Measurements from ENCODE around the gene ROCK2.
"Not testable (repeated sequence)": the region's sequence is repeated elsewhere in the genome, so short reads cannot be mapped to it uniquely, and the experiment has no call there.

The ROCK2 gene

GRCh38 chr2:11263177-11263576, 81.3 kb downstream of the ROCK2 start:
- no peak for DNase-seq

DNA sequence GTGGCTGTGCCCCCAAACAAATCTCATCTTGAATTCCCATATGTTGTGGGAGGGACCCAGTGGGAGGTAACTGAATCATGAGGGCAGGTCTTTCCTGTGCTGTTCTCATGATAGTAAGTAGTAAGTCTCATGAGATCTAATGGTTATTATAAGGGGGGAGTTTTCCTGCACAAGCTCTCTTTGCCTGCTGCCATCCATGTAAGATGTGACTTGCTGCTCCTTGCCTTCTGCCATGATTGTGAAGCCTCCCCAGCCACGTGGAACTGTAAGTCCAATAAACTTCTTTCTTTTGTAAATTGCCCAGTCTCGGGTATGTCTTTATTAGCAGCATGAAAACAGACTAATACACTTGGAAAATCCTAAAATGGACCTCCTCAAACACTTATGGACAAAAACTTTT, 82.0 kb downstream of the ROCK2 start:
- not testable (repeated sequence) for DNase-seq

GRCh38 chr2:11261564-11261963, 82.9 kb downstream of the ROCK2 start:
- not testable (repeated sequence) for DNase-seq

GRCh38 chr2:11260979-11261378, 83.5 kb downstream of the ROCK2 start:
- DNase-seq, result no peak

DNA sequence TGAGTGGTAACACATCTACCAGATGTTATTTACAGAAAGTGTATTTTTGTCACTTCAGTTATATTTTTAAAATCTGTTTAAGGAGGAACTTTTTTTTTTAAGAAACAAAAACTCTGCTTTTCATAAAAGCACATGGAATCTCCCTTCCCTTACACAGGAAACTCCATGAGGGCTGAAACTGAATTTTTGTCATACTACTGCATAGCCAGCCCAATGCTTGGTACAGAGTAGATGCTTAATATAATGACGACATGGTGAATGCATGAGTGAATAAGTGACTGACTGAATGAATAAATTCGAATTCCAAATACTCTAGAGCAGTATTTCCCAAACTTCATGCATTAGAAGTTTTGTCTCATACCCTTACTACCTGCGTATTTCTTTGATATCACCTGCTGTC, 86.5 kb downstream of the ROCK2 start:
- DNase-seq, result peak; percentile 28

DNA sequence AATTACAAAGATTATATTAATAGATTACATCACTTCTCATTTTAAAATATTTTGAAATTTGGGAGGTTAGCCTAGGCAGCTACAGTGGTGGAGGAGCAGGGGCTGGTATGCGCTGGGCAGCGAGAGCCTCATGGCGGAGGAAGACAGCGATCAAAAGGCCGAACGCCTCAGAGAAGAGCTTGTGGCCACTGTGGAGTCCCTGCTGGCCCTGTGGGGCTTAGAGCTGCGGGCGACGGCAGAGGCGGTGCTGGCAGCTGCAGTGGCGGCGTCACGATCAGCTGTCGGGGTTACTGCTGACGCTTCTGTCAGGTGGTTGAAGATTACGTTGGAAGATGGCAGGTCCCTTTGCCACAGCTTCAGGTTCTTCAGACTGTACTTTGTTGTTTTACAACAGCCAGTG, 87.4 kb downstream of the ROCK2 start:
- no peak for DNase-seq

DNA sequence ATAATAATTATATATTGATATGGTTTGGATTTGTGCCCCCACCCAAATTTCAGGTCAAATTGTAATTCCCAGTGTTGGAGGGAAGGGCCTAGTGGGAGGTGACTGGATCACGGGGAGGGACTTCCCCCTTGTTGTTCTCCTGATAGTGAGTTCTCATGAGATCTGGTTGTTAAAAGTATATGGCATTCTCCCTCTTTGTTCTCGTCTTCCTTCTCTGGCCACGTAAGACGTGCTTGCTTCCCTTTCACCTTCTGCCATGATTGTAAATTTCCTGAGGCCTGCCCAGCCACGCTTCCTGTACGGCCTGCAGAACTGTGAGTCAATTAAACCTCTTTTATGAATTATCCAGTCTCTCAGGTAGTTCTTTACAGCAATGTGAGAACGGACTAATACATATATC, 88.3 kb downstream of the ROCK2 start:
- DNase-seq, result no peak

GRCh38 chr2:11254100-11254536, 90.3 kb downstream of the ROCK2 start:
- DNase-seq, result no peak

DNA sequence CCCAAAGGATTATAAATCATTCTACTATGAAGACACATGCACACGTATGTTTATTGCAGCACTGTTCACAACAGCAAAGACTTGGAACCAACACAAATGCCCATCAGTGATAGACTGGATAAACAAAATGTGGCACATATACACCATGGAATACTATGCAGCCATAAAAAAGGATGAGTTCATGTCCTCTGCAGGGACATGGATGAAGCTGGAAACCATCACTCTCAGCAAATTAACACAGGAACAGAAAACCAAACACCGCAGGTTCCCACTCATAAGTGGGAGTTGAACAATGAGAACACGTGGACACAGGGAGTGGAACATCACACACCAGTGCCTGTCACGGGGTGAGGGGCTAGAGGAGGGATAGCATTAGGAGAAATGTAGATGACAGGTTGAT, 92.0 kb downstream of the ROCK2 start:
- not testable (repeated sequence) for DNase-seq

DNA sequence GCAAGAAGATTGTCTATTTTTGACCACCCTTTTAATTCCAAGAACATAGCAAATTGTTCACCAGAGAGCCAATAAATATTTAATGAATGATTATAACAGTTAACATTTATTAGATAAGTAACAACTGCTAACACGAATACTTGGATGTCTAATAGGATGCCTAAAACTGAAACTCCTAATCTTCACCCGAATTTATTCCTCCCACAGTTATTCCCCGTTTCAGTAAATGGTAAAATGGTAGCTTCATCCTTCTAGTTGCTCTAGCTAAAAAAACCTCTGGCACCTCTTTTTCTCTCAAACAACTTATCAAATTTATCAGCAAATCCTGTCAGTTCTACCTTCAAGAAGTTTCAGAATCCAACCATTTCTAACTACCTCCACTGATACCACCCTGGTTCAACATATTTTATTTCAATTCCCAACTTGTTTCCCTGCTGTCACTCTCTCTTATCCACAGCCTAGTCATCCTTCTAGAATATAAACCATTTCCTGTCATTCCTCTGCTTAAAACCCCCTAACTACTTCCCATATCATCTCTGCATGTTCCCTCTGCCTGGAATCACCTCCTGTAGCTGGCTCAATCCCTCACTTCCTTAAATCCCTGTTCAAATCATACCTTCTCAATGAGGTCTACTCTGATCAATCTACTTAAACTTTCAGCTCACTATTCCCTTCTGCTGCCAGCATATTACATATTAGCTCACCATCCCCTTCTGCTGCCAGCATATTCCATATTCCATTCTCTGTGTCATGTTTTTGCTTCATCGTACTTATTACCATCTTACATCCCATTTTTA, 93.8 kb downstream of the ROCK2 start:
- DNase-seq, result peak; percentile 35

- no peak for DNase-seq
Observed at GRCh38 chr2:11245322-11245721, 99.1 kb downstream of the ROCK2 start.

- no peak for DNase-seq
Observed at GRCh38 chr2:11244091-11244826, 100.2 kb downstream of the ROCK2 start.

- no peak for DNase-seq
Observed at GRCh38 chr2:11243512-11243911, 100.9 kb downstream of the ROCK2 start.

- no peak for DNase-seq
Observed at GRCh38 chr2:11242542-11243174, 101.8 kb downstream of the ROCK2 start.

DNA sequence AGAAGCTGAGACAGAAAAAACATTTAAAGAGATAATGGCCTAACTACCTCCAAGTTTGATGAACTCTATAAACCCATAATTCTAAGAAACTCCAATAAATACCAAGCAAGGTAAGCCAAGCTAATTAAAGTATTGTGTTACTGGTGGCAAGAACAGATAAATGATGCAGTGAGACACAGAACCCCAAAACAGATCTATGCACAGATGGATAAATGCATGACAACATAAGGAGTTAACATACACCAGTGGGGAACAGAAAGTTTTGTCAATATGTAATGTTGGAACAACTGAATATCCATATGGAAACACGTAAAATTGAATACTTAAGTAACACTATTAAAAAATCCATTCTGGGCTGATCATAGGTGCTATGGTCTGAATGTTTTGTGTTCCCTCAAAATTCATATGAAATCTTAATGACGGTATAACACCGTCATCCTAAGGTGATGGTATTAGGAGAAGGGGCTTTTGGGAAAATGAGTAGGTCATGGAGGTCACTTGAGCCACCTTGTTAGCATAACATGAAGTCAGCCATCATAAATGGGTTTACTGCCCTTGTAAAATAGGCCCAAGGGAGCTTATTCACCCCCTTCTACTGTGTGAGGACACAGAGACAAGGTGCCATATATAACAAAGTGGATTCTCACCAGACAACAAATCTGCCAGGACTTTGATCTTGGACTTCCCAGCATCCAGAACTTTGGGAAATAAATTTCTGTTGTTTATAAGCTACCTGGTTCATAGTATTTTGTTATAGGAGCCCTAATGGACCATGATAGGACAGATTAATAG, 102.8 kb downstream of the ROCK2 start:
- DNase-seq, result no peak

GRCh38 chr2:11239666-11240462, 104.6 kb downstream of the ROCK2 start:
- no peak for DNase-seq

DNA sequence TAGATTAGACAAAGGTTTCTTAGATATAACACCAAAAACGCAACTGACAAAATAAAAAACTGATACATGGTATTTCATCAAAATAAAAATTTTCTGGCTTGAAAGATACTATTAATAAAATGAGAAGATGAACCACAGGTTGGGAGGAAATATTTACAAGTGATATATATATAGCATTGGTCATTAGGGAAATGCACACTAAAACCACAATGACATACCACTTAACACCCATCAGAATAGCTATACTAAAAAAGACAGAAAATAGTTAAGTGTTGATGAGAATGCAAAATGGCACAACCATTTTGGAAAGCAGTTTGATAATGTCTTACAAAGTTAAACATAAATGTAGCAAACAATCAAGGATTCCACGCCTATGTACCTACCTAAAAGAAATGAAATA, 105.3 kb downstream of the ROCK2 start:
- DNase-seq, result no peak

DNA sequence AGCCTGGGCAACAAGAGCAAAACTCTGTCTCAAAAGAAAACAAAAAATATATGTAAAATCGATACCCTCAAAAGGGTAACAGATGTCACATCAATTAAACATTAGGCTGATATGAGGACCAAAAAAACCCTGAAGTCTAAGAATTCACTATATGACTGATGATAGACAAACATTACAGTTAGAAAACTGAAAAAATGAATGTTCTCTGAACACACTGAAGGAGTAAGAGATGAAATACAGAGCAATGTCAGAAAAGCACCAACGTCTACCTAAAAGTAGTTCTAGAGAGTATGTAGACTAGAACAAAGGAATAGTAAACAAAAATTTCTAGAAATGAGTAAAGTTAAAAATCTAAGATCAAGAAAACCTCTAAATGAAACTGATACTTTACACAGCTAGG, 107.3 kb downstream of the ROCK2 start:
- DNase-seq, result no peak

DNA sequence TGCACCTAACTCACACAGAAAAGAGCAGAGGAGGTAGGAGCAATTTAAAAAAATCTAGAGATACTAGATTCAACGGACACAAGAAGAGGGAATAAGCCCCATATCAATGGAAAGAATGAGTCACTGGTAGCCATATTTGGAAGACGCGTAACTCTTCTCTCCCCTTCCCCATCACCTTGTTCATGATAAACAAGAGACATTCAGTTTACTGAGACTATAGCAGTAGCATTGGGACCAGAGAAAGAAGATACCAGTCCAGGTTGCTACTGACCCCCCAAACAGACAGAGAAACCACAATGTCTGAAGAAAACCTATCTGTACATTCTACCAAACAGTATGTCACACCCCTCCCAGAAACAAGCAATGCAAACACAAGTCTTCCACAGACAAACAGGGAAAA, 108.1 kb downstream of the ROCK2 start:
- DNase-seq, result no peak

GRCh38 chr2:11235583-11235982, 108.9 kb downstream of the ROCK2 start:
- no peak for DNase-seq

DNA sequence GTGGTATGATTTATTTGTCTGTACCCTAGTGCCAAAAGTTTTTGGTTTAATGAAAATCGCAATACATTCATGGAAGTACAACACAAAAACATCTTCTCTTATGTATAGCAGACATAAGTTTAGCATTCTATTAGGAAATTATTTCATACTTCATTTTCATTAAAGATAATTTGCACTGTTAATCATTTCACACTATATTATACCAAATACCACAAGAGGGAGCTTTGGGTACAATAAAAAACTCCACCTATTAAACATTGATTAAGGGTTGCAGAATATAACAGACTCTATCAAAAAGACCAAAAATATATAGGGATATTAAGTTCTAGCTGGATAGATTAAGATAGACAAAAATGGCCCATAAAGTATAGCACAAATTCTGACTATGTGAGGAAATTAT, 110.1 kb downstream of the ROCK2 start:
- peak; percentile 33 for DNase-seq

GRCh38 chr2:11231193-11231592, 113.2 kb downstream of the ROCK2 start:
- not testable (repeated sequence) for DNase-seq

All from fibroblast of skin of scalp (primary cell).